ENCODE data around the gene ATP6V0E2. TPM values are rescaled to one million over a fixed set of nuclear protein-coding genes. Genes with fewer than 3 reads are reported as not detected.
A peak's percentile ranks its signal among the peaks of the same experiment; 100 is the strongest.

ATP6V0E2 gene
- total RNA-seq, 4 donors from 2014 or later, result 9.3 to 33.6 (median 20.6) TPM

GRCh38 chr7:149874644-149875028 lies 867 bp downstream of the ATP6V0E2 start:
- peak in 1 of 2 donors; percentile 12 for DNase-seq (ENCODE audit: low spot score in 2 of 2)
- intact Hi-C loops (cut with DNase I; ENCODE audit: low total_unique reads), result no loop called here
- TF ChIP-seq CTCF (IDR thresholded peaks at IDR 0.05) (no peak), POLR2A (IDR thresholded peaks at IDR 0.05) (no peak)
- WGBS, 2 donors, result 75% methylated on average over 8 of the region's 8 CpGs
- no peak overlapping the region for H3K4me3 ChIP-seq (ENCODE audit: low read depth, poor library complexity, severe bottlenecking)

- DNase-seq (ENCODE audit: low spot score in 2 of 2), result no peak
- intact Hi-C loops (cut with DNase I; ENCODE audit: low total_unique reads), result no loop called here
- no peak for TF ChIP-seq POLR2A (IDR thresholded peaks at IDR 0.05)
- no peak for TF ChIP-seq CTCF (IDR thresholded peaks at IDR 0.05)
- WGBS, 2 donors, result 96% methylated on average over 4 of the region's 4 CpGs
- no peak overlapping the region for H3K4me3 ChIP-seq (ENCODE audit: low read depth, poor library complexity, severe bottlenecking)
Observed at GRCh38 chr7:149875396-149875795, 1.6 kb downstream of the ATP6V0E2 start.

GRCh38 chr7:149877890-149878522 lies 4.2 kb downstream of the ATP6V0E2 start:
- DNase-seq (ENCODE audit: low spot score in 2 of 2), result no peak
- TF ChIP-seq CTCF (IDR thresholded peaks at IDR 0.05), result no peak
- no peak for TF ChIP-seq POLR2A (IDR thresholded peaks at IDR 0.05)
- H3K4me3 ChIP-seq (ENCODE audit: low read depth, poor library complexity, severe bottlenecking), result no peak overlapping the region
- WGBS, 2 donors, result 87 to 91% methylated on average over 16 of the region's 16 CpGs
- intact Hi-C loops (cut with DNase I; ENCODE audit: low total_unique reads), result no loop called here

- WGBS, 2 donors, result 84 to 91% methylated on average over 10 to 13 of the region's 13 CpGs
- no peak for DNase-seq (ENCODE audit: low spot score in 2 of 2)
Observed at GRCh38 chr7:149878523-149878921, 4.8 kb downstream of the ATP6V0E2 start.

GRCh38 chr7:149879271-149879743 lies 5.5 kb downstream of the ATP6V0E2 start:
- TF ChIP-seq POLR2A (IDR thresholded peaks at IDR 0.05), result no peak
- TF ChIP-seq CTCF (IDR thresholded peaks at IDR 0.05), result no peak
- DNase-seq (ENCODE audit: low spot score in 2 of 2), result no peak
- no peak overlapping the region for H3K4me3 ChIP-seq (ENCODE audit: low read depth, poor library complexity, severe bottlenecking)
- 83% methylated on average over 13 to 14 of the region's 14 CpGs for WGBS, 2 donors
- intact Hi-C loops (cut with DNase I; ENCODE audit: low total_unique reads), result no loop called here

More at GRCh38 chr7:149878523-149878921, 4.8 kb downstream of the ATP6V0E2 start:
- H3K4me3 ChIP-seq (ENCODE audit: low read depth, poor library complexity, severe bottlenecking), result no peak overlapping the region
- TF ChIP-seq POLR2A (IDR thresholded peaks at IDR 0.05) (no peak), CTCF (IDR thresholded peaks at IDR 0.05) (no peak)
- intact Hi-C loops (cut with DNase I; ENCODE audit: low total_unique reads), result no loop called here

Measured in lower leg skin (tissue), 4 donors.